Nephron (organoid): Measurements from ENCODE around the gene CECR2.
A peak's percentile ranks its signal among the peaks of the same experiment; 100 is the strongest.

Experiments
- H3K27ac Mint-ChIP-seq, 3 experiments: 2 replicates each; pipeline ENCODE4 v1.8.0; 2020; ENCODE audit warnings: mixed read lengths in 3 of 3, mild to moderate bottlenecking in 2 of 3, moderate library complexity in 1 of 3
- H3K27me3 Mint-ChIP-seq: 2 replicates; pipeline ENCODE4 v1.8.0; 2021; ENCODE audit warnings: low read depth, mild to moderate bottlenecking, moderate library complexity, mixed read lengths
- H3K36me3 Mint-ChIP-seq: 2 replicates; pipeline ENCODE4 v1.8.0; 2020; ENCODE audit warnings: low read depth, mixed read lengths
- H3K4me1 Mint-ChIP-seq: 2 replicates; pipeline ENCODE4 v1.8.0; 2020; ENCODE audit warnings: mixed read lengths
- H3K4me3 Mint-ChIP-seq, 3 experiments: 2 replicates each; pipeline ENCODE4 v1.8.0; 2020; ENCODE audit warnings: mild to moderate bottlenecking in 3 of 3, mixed read lengths in 3 of 3, moderate library complexity in 2 of 3
- H3K9me3 Mint-ChIP-seq: 2 replicates; pipeline ENCODE4 v1.8.0; 2020; ENCODE audit warnings: mixed read lengths
- CTCF ChIP-seq, 3 experiments: fragments of 200-600 bp; sonication (generic); IDR thresholded peaks; one replicate each; pipeline ENCODE4 v1.5.0; 2021; ENCODE audit warnings: antibody characterized with exemption in 3 of 3; ENCODE audit not compliant: unreplicated experiment in 3 of 3

The CECR2 gene

GRCh38 chr22:17596226-17596625 lies 227.0 kb downstream of the CECR2 start:
- H3K4me3 Mint-ChIP-seq: no peak overlapping the region
- H3K27me3 Mint-ChIP-seq: no peaks in the 10 kb centered on the region
- peaks cover 80% of the 10 kb centered on the region for H3K36me3 Mint-ChIP-seq
- no peak for TF ChIP-seq CTCF (IDR thresholded peaks at IDR 0.05; ENCODE audit: unreplicated experiment in 3 of 3)
- no peaks in the 10 kb centered on the region for H3K4me1 Mint-ChIP-seq
- no peaks in the 10 kb centered on the region for H3K9me3 Mint-ChIP-seq
- H3K27ac Mint-ChIP-seq: no peak overlapping the region

- Mint-ChIP-seq H3K9me3 (no peaks in the 10 kb centered on the region), H3K27me3 (no peaks in the 10 kb centered on the region), H3K36me3 (peaks cover 77% of the 10 kb centered on the region), H3K27ac (no peak overlapping the region), H3K4me3 (no peak overlapping the region), H3K4me1 (no peaks in the 10 kb centered on the region)
- TF ChIP-seq CTCF (IDR thresholded peaks at IDR 0.05; ENCODE audit: unreplicated experiment in 3 of 3): no peak
These were observed 228.0 kb downstream of the CECR2 start for GRCh38 chr22:17597217-17597616.

- H3K27ac Mint-ChIP-seq: no peak overlapping the region
- peaks cover 69% of the 10 kb centered on the region for H3K36me3 Mint-ChIP-seq
- no peaks in the 10 kb centered on the region for H3K4me1 Mint-ChIP-seq
- H3K4me3 Mint-ChIP-seq: no peak overlapping the region
- H3K27me3 Mint-ChIP-seq: no peaks in the 10 kb centered on the region
- no peaks in the 10 kb centered on the region for H3K9me3 Mint-ChIP-seq
- no peak for TF ChIP-seq CTCF (IDR thresholded peaks at IDR 0.05; ENCODE audit: unreplicated experiment in 3 of 3)
These were observed 229.1 kb downstream of the CECR2 start for GRCh38 chr22:17598318-17598717.

- H3K4me3 Mint-ChIP-seq: no peak overlapping the region
These were observed 231.8 kb downstream of the CECR2 start for GRCh38 chr22:17601031-17601430.

GRCh38 chr22:17603668-17604067 lies 234.4 kb downstream of the CECR2 start:
- Mint-ChIP-seq H3K27me3 (no peaks in the 10 kb centered on the region), H3K4me3 (no peak overlapping the region), H3K4me1 (no peaks in the 10 kb centered on the region), H3K27ac (no peak overlapping the region), H3K36me3 (peaks cover 31% of the 10 kb centered on the region), H3K9me3 (no peaks in the 10 kb centered on the region)
- no peak for TF ChIP-seq CTCF (IDR thresholded peaks at IDR 0.05; ENCODE audit: unreplicated experiment in 3 of 3)

More at GRCh38 chr22:17601031-17601430, 231.8 kb downstream of the CECR2 start:
- Mint-ChIP-seq H3K27ac (peak overlapping the region in 1 of 3 experiments; percentile 28), H3K9me3 (no peaks in the 10 kb centered on the region), H3K36me3 (peaks cover 54% of the 10 kb centered on the region), H3K27me3 (no peaks in the 10 kb centered on the region), H3K4me1 (no peaks in the 10 kb centered on the region)
- TF ChIP-seq CTCF (IDR thresholded peaks at IDR 0.05; ENCODE audit: unreplicated experiment in 3 of 3): no peak

GRCh38 chr22:17606496-17606895 lies 237.2 kb downstream of the CECR2 start:
- H3K27ac Mint-ChIP-seq: no peak overlapping the region
- H3K36me3 Mint-ChIP-seq: peaks cover 24% of the 10 kb centered on the region
- no peak overlapping the region for H3K4me3 Mint-ChIP-seq
- no peak for TF ChIP-seq CTCF (IDR thresholded peaks at IDR 0.05; ENCODE audit: unreplicated experiment in 3 of 3)
- no peaks in the 10 kb centered on the region for H3K27me3 Mint-ChIP-seq
- H3K9me3 Mint-ChIP-seq: no peaks in the 10 kb centered on the region
- H3K4me1 Mint-ChIP-seq: no peaks in the 10 kb centered on the region
